Measurements from ENCODE around the gene CDC42EP4. TPM values are rescaled to one million over a fixed set of nuclear protein-coding genes. Genes with fewer than 3 reads are reported as not detected.
A peak's percentile ranks its signal among the peaks of the same experiment; 100 is the strongest.

CDC42EP4 gene
- total and polyA plus RNA-seq, 9 of the 15 experiments (the other 6 are each of a cell fraction or from before 2014, with no cell fraction given) = 0.65 to 20.8 (median 12.3) TPM

DNA sequence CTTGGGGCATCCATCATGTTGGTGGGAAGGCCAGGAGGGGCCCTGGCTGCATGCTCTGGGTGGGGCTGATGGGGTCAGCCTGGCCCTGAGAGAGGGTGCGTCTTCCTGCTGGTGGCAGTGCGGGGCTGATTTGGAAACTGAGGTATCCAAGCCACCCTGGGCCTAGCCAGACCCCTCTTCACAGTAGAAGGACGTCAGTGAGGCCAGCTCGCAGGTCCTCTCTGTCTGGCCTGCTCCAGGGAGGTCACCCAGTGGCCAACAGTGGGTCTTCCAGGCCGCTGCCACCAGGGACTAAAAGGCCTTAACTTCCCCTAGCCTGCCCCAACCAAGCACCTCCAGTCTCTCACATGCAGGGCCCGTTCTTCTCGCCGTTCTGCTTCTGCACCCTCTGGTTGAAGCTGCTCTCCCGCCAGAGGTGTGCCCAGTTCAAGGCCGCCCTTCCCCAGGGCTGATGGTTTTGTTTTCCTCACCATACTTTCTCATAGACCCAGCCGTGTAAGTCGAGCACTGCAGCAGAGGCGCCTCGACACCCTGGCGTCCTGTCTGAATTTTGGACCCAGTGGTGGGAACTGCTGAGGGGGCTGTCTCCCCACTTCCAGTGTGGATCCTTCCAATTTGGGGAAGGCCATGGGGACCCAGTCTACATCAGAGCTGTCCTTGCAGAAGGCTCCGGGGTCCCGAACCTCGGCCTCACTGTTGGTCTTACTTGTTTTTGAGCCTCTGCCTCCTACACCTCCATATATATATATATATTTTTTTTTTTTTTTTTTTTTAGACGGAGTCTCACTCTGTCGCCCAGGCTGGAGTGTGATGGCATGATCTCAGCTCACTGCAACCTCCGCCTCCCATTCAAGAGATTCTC is 42.9 kb upstream of the CDC42EP4 start:
- no peak for TF ChIP-seq U2AF2 (optimal IDR thresholded peaks at IDR 0.05; ENCODE audit: low read depth, low read length)
- TF ChIP-seq HNRNPH1 (optimal IDR thresholded peaks at IDR 0.05; ENCODE audit: low read depth, low read length) = no peak
- TF ChIP-seq, protein P1, sequence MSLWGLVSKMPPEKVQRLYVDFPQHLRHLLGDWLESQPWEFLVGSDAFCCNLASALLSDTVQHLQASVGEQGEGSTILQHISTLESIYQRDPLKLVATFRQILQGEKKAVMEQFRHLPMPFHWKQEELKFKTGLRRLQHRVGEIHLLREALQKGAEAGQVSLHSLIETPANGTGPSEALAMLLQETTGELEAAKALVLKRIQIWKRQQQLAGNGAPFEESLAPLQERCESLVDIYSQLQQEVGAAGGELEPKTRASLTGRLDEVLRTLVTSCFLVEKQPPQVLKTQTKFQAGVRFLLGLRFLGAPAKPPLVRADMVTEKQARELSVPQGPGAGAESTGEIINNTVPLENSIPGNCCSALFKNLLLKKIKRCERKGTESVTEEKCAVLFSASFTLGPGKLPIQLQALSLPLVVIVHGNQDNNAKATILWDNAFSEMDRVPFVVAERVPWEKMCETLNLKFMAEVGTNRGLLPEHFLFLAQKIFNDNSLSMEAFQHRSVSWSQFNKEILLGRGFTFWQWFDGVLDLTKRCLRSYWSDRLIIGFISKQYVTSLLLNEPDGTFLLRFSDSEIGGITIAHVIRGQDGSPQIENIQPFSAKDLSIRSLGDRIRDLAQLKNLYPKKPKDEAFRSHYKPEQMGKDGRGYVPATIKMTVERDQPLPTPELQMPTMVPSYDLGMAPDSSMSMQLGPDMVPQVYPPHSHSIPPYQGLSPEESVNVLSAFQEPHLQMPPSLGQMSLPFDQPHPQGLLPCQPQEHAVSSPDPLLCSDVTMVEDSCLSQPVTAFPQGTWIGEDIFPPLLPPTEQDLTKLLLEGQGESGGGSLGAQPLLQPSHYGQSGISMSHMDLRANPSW (CRISPR knock-in tag; IDR thresholded peaks at IDR 0.05) = no peak
- no peak for TF ChIP-seq DPF2 (IDR thresholded peaks at IDR 0.05)
- TF ChIP-seq ZNF408 (CRISPR knock-in tag; IDR thresholded peaks at IDR 0.05; ENCODE audit: low read depth) = no peak
- TF ChIP-seq ZNF239 (CRISPR knock-in tag; IDR thresholded peaks at IDR 0.05) = no peak
- no peak for TF ChIP-seq GTF2A2 (tag; IDR thresholded peaks at IDR 0.05)
- TF ChIP-seq ZNF551 (CRISPR knock-in tag; IDR thresholded peaks at IDR 0.05) = no peak
- TF ChIP-seq, protein P2, sequence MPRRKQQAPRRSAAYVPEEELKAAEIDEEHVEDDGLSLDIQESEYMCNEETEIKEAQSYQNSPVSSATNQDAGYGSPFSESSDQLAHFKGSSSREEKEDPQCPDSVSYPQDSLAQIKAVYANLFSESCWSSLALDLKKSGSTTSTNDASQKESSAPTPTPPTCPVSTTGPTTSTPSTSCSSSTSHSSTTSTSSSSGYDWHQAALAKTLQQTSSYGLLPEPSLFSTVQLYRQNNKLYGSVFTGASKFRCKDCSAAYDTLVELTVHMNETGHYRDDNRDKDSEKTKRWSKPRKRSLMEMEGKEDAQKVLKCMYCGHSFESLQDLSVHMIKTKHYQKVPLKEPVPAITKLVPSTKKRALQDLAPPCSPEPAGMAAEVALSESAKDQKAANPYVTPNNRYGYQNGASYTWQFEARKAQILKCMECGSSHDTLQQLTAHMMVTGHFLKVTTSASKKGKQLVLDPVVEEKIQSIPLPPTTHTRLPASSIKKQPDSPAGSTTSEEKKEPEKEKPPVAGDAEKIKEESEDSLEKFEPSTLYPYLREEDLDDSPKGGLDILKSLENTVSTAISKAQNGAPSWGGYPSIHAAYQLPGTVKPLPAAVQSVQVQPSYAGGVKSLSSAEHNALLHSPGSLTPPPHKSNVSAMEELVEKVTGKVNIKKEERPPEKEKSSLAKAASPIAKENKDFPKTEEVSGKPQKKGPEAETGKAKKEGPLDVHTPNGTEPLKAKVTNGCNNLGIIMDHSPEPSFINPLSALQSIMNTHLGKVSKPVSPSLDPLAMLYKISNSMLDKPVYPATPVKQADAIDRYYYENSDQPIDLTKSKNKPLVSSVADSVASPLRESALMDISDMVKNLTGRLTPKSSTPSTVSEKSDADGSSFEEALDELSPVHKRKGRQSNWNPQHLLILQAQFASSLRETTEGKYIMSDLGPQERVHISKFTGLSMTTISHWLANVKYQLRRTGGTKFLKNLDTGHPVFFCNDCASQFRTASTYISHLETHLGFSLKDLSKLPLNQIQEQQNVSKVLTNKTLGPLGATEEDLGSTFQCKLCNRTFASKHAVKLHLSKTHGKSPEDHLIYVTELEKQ (CRISPR knock-in tag; IDR thresholded peaks at IDR 0.05) = no peak
- TF ChIP-seq ZNF280A (IDR thresholded peaks at IDR 0.05; ENCODE audit: low read depth, partially characterized antibody) = no peak
- no peak for TF ChIP-seq HMGN3 (IDR thresholded peaks at IDR 0.05; ENCODE audit: borderline replicate concordance, extremely low read depth, insufficient read length, low read depth, low read length)
- no peak for TF ChIP-seq RAD21 (CRISPR knock-in tag; conservative IDR thresholded peaks at IDR 0.05 in 1 of 2, IDR thresholded peaks at IDR 0.05 in 1 of 2)
- no peak for TF ChIP-seq HDAC8 (tag; IDR thresholded peaks at IDR 0.05)
- in situ Hi-C loops (cut with MboI) (no loop called here), intact Hi-C loops (cut with micrococcal nuclease) (no loop called here)
- ChIA-PET POLR2A (no interaction called here), CTCF (ENCODE audit: low intra/inter-chr PET ratio) (no interaction called here)
- Histone ChIP-seq H3K4me2 (ENCODE audit: insufficient read depth, low read length) (no peak overlapping the region), H2AFZ (ENCODE audit: low read depth, low read length) (no peak overlapping the region), H3K4me3 (no peak overlapping the region), H3K27ac (ENCODE audit: extremely low read depth, low read depth, low read length) (no peak overlapping the region), H3K9me1 (ENCODE audit: control insufficient read depth, insufficient read depth, low read length) (no peaks in the 10 kb centered on the region), H4K20me1 (replicated peaks; ENCODE audit: control insufficient read depth, insufficient read depth, low read length) (no peaks in the 10 kb centered on the region; the same call in 1 of the 2 replicates), H3K4me1 (replicated peaks in 1 of 2; ENCODE audit: control insufficient read depth in 2 of 2, insufficient read depth in 2 of 2, low read length in 2 of 2) (peaks cover 0 to 4% of the 10 kb centered on the region in 2 experiments; a peak in 2 of 5 replicates), H3K79me2 (ENCODE audit: control insufficient read depth, insufficient read depth, low read length) (no peaks in the 10 kb centered on the region), H3K9me3 (replicated peaks; ENCODE audit: control insufficient read depth, insufficient read depth, low read depth, low read length) (no peaks in the 10 kb centered on the region), H3K27me3 (ENCODE audit: control insufficient read depth in 2 of 2, insufficient read depth in 2 of 2, low read length in 2 of 2) (peaks cover 32 to 76% of the 10 kb centered on the region in 2 experiments; a peak in 4 of 5 replicates), H3K36me3 (ENCODE audit: control insufficient read depth, insufficient read depth, low read length) (no peaks in the 10 kb centered on the region), H3K9ac (ENCODE audit: insufficient read depth in 1 of 2, low read depth in 2 of 2, low read length in 2 of 2) (no peak overlapping the region; a peak in 1 of 4 replicates)
- BruUV-seq (replicated peaks) = no TSS peak
- FAIRE-seq = no peak
- WGBS (ENCODE audit: insufficient coverage, low coverage, missing lambda C conversion rate) = 24% methylated on average over 19 of the region's 21 CpGs
- peak; percentile 33 for ATAC-seq
- no peak for DNase-seq (ENCODE audit: extremely low read depth in 1 of 4, low spot score in 3 of 4)
